Neuron (in vitro differentiated cells): ENCODE measurements around the gene BBS12.

Experiments
- H2AFZ ChIP-seq: one replicate; pipeline ENCODE4 v1.6.1; 2013; ENCODE audit warnings: low read depth, mild to moderate bottlenecking, inconsistent platforms, low read length, moderate library complexity
- H3K27me3 ChIP-seq: one replicate; pipeline ENCODE4 v1.6.1; 2013; ENCODE audit warnings: low read length; ENCODE audit not compliant: insufficient read depth
- H3K36me3 ChIP-seq: one replicate; pipeline ENCODE4 v1.6.1; 2013; ENCODE audit warnings: low read length; ENCODE audit not compliant: insufficient read depth
- H3K4me1 ChIP-seq: one replicate; pipeline ENCODE4 v1.6.1; 2013; ENCODE audit warnings: low read length; ENCODE audit not compliant: insufficient read depth
- H3K4me3 ChIP-seq: 2 replicates; pipeline ENCODE4 v1.5.1; 2013; ENCODE audit warnings: mild to moderate bottlenecking, low read length, moderate library complexity
- H3K9me3 ChIP-seq: one replicate; pipeline ENCODE4 v1.6.1; 2013; ENCODE audit warnings: low read length

BBS12 gene

DNA sequence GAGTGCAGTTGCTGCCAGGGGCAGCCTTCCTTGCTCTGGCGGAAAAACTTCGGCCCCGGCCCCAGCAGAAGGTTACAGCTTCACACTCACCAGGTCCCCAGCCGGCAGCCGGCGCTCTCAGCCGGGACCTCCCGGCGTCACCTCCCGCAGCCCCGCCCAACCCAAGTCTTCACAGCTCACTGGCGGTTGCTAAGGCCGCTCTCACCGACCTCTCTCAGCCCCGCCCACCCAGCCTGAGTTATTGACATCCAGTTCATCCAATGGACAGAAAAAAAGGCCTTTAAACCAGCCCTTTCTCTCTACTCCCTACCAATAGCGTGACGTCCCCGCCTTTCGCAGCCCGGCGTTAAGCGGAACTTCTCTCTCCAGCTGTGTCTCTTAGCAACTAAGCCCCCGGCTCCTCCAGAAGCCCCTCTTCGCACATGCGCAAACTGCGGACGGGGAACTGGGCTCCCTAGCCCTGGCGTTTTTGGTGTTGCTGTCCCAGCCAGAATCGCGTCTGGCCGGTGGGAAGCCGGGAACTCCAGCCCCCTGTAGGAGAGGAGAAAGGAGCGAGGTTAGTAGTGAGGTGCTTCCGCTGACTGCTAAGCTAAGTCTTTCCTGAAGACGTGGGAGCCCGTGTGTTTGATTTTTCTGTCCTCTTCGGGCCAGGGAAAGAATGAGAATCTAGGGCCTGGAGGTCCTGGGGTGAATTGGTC is at the start of gene BBS12:
Gene BBS12, plus strand, starts transcription at position 376 of the 698 bp plus-strand sequence. CDS start 9,189 bp downstream, outside the sequence.
- peak within 1 kb of the TSS; percentile 80 for H2AFZ ChIP-seq
- H3K36me3 ChIP-seq, result no peaks in the 10 kb centered on the region
- no peaks in the 10 kb centered on the region for H3K27me3 ChIP-seq
- H3K4me1 ChIP-seq, result peaks cover 9% of the 10 kb centered on the region
- peak within 1 kb of the TSS; percentile 80 for H3K4me3 ChIP-seq
- no peaks in the 10 kb centered on the region for H3K9me3 ChIP-seq

DNA sequence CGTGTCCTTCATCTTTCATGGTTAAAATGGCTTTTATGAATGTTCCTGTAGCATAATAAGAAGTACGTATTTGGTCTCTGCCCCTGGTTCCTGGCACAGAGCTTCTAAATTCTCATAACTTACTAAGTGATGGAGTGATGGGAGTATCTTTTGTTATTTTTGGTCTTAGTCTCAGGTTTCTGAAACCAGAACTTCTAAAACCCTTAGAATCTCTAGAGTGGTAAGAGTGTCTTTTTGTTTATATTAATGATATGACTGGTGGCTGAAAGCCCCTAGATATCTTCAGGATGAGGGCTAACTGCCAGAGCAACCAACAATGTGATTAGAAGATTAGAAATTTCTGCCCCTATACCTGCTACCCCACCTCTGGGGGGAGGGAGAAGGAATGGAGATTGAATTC is 45.8 kb upstream of the BBS12 start:
- H3K4me3 ChIP-seq, result no peak overlapping the region
- H3K36me3 ChIP-seq, result no peaks in the 10 kb centered on the region
- no peak overlapping the region for H2AFZ ChIP-seq
- peaks cover 21% of the 10 kb centered on the region for H3K4me1 ChIP-seq
- no peaks in the 10 kb centered on the region for H3K9me3 ChIP-seq
- H3K27me3 ChIP-seq, result no peaks in the 10 kb centered on the region

DNA sequence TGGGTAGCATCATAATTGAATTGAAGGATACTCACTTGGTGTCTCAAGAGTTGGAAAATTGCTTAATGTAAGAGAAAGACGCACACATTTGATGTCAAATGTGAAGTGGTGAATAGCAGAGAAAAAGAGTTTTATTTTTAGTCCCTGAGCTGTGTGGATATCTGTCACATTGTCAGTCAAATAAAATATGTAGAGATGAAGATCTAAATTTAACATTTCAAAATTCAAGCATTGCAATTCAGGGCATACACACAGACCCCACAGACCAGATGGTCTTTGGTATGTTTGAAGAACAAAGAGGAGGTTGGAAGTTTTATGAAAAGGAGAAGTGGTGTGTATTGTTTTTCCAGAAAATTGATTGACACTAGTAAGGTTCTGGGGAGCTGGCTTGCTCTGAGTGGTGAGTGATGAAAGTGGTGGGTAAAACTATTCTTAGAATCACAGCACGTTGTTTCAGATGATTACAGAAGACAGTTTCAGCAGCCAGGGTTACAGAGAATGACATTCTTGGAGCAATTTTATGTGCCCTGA is 44.9 kb upstream of the BBS12 start:
- H3K9me3 ChIP-seq, result no peaks in the 10 kb centered on the region

DNA sequence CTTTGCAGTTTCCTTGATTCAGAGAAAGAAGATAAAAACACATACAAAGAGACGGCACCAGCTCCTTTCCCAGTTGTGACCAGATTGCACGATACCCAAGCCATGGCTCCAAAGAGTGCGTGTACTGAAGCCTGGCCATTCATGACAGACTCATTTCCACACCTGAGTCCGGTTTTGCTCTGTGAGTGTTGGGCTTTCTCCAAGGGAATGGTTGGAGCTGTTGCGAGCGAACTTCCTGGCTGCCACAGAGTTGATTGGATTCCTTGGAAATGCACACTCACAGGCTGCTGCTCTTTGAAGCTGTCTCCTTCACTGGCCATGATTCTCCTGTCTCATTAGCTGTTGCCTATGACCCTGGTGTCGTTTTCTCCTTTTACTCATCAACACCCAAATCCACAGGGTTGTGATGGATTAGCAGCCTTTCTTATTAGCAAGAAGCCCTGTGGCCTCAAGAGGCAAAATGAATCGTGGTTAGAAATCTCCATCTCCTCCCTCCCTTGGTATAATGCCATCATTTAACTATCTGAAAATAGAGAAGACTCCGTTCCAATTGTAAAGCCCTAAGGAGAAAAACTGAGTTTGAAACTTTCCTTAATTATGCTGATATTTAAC is 43.9 kb upstream of the BBS12 start:
- Histone ChIP-seq H3K4me1 (peaks cover 21% of the 10 kb centered on the region), H3K4me3 (no peak overlapping the region), H3K27me3 (no peaks in the 10 kb centered on the region), H3K9me3 (no peaks in the 10 kb centered on the region), H2AFZ (peak overlapping the region; percentile 6), H3K36me3 (no peaks in the 10 kb centered on the region)

More for the DNA sequence above, 44.9 kb upstream of the BBS12 start:
- Histone ChIP-seq H3K27me3 (no peaks in the 10 kb centered on the region), H3K4me3 (no peak overlapping the region), H3K4me1 (peaks cover 21% of the 10 kb centered on the region), H2AFZ (peak overlapping the region; percentile 6), H3K36me3 (no peaks in the 10 kb centered on the region)

DNA sequence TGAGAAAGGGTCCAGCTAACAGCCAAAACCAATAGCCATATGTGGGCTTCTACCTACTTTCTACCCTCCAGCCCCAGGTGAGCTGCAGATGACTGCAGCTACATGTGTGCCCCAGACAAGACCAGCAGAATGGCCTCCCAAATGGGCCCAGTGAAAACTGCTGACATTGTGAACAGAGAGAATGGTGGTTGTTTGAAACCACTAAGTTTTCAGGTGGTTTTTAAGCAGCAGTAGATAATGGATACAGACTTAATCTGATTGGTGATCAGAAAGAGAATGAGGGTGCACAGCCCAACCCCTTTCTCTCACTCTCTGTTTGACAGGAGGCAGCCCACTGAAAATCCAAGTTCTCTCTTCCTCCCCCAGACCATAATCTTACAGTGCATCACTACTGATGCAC is 42.5 kb upstream of the BBS12 start:
- H3K36me3 ChIP-seq, result no peaks in the 10 kb centered on the region
- H3K4me1 ChIP-seq, result peaks cover 21% of the 10 kb centered on the region
- H3K27me3 ChIP-seq, result no peaks in the 10 kb centered on the region
- H3K4me3 ChIP-seq, result no peak overlapping the region
- no peaks in the 10 kb centered on the region for H3K9me3 ChIP-seq
- no peak overlapping the region for H2AFZ ChIP-seq

DNA sequence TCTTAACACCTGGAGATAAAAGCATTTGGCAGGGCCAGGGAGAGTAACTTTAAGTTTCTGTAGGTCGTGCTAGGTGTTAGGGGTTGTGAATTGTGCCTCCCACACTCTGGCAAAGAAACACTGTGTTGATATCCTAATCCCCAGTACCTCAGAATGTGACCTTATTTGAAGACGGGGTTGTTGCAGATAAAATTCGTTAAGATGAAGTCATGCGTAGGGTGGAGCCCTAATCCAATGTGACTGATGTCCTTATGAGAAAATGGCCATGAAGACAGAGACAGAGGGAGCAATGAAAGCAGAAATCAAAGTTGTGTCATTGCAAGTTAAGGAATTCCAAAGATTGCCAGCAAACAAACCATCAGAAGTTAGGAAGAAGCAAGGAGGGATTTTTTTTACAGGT is 40.5 kb upstream of the BBS12 start:
- Histone ChIP-seq H3K4me1 (peaks cover 19% of the 10 kb centered on the region), H3K27me3 (no peaks in the 10 kb centered on the region), H3K36me3 (no peaks in the 10 kb centered on the region), H2AFZ (no peak overlapping the region), H3K9me3 (no peaks in the 10 kb centered on the region), H3K4me3 (no peak overlapping the region)

DNA sequence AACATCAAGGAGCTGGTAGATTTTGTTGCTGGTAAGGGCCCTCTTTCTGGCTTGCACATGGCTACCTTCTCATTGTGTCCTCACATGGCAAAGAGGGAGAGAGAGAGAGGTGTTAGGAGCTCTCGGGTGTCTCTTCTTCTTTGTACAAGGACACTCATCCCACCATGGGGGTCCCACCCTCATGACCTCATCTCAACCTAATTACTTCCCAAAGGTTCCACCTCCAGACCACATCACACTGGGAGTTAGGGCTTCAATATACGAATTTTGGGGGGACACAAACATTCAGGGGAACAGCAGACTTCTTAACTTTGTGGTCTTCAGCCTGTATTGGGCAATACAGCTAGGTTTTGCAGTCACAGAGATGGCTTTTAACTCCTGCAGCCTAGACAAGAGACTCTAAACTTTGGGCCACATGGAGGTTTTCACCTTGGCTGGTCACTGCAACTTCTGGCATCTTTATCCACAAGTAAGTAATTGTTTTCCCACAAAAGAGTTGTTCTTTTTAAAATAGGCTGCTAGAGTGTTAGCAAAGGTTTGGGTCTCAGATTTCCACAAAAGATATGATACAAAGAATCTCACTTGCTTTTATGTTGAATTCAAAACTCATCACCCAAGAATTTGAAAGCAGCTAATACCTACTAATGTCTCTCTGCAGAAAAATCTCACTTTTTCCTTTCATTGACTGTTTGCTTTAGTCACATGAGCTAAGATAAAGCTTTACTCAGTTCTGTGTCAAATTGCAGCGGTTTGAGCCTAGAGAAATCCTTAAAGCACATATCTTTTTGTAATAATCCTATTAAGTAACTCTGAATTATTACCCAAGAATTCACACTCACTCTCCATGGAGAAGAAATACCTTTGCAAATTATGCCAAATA is 39.6 kb upstream of the BBS12 start:
- H3K4me3 ChIP-seq, result no peak overlapping the region
- H3K9me3 ChIP-seq, result no peaks in the 10 kb centered on the region
- no peaks in the 10 kb centered on the region for H3K27me3 ChIP-seq
- peaks cover 10% of the 10 kb centered on the region for H3K4me1 ChIP-seq
- H2AFZ ChIP-seq, result no peak overlapping the region
- no peaks in the 10 kb centered on the region for H3K36me3 ChIP-seq

DNA sequence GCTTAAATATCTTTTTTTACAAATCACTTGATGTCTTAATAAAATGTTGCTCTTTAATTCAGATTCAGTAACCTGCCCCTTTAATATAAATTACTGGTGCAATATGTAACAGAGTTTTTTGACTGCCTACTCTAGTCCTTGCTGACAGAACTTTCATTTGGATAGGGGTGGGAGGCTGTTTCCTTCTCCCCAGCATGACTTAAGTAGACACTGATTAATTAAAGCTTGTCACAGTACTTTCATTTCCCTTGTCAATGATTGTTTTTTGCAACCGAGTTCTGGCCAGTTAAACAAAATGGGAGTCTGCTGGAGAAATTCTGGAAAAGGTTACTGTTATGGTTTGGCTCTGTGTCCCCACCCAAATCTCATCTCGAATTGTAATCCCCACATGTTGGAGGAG is 37.3 kb upstream of the BBS12 start:
- Histone ChIP-seq H3K27me3 (no peaks in the 10 kb centered on the region), H3K9me3 (no peaks in the 10 kb centered on the region), H2AFZ (no peak overlapping the region)

DNA sequence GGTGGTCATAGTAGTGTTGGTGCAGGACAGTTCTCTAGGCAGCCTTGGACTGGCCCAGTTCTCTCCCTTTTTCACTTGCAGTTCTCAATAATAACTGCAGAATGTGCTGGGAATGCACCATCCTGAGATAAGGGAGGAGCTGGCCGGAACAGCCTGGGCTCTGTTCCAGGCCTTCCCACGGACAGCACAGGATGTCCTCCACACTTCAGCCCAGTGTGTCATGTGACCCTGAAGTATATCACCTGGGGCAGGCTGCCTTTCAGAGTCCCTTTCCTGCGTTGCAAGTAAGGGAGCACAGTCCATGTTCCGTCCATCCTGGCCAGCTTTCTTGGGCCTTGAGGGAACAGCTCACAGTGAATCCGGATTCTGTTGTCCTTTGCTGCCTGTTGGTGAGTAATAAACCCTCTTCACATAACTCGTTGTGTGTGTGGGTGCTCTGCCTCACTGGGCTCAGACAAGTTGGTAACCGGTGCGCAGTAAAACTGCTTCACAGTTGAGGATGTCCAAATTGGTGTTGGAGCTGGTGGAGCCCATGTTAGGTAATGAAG is 32.3 kb upstream of the BBS12 start:
- H3K4me3 ChIP-seq, result no peak overlapping the region
- H3K9me3 ChIP-seq, result no peaks in the 10 kb centered on the region

More for the DNA sequence above, 37.3 kb upstream of the BBS12 start:
- Histone ChIP-seq H3K4me1 (no peaks in the 10 kb centered on the region), H3K36me3 (no peaks in the 10 kb centered on the region), H3K4me3 (no peak overlapping the region)

DNA sequence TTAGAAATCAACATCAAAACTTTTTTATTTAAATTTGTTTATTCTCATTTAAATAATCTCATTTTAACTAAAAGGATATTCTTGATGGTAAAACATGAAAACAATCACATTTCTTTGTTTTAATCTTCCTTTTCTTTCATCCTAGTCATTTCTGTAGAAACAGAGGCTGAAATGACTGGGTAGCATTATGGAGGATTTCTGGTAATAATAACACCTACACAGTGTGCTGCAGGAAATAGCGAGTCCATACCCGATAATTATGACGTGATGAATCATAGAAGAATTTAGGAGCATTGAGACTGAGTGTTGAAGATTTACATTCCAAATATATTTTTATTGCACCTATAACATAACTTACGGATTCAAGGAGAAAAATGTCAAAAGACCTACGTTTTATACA is 31.4 kb upstream of the BBS12 start:
- Histone ChIP-seq H2AFZ (no peak overlapping the region), H3K9me3 (no peaks in the 10 kb centered on the region), H3K4me3 (no peak overlapping the region), H3K27me3 (no peaks in the 10 kb centered on the region), H3K36me3 (no peaks in the 10 kb centered on the region), H3K4me1 (no peaks in the 10 kb centered on the region)

More for the DNA sequence above, 32.3 kb upstream of the BBS12 start:
- Histone ChIP-seq H3K36me3 (no peaks in the 10 kb centered on the region), H2AFZ (no peak overlapping the region), H3K27me3 (no peaks in the 10 kb centered on the region), H3K4me1 (no peaks in the 10 kb centered on the region)

DNA sequence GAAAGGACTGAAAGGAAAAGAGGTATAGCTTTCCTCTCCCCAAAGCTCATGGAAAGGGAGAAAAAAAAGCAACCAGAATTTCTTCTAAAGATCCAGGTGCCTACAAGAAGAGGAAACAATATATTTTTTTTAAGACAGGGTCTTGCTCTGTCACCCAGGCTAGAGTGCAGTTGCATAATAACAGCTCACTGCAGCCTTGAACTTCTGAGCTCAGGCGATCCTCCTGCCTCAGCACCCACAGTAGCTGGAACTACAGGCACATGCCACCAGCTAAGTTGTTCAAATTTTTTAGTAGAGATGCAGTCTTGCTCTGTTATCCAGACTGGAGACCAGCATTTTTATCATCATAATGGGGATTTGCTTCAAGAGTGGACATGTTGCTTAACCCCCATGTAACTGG is 30.5 kb upstream of the BBS12 start:
- no peaks in the 10 kb centered on the region for H3K27me3 ChIP-seq
- H3K9me3 ChIP-seq, result no peaks in the 10 kb centered on the region
- no peaks in the 10 kb centered on the region for H3K36me3 ChIP-seq
- H3K4me3 ChIP-seq, result no peak overlapping the region
- no peaks in the 10 kb centered on the region for H3K4me1 ChIP-seq
- no peak overlapping the region for H2AFZ ChIP-seq

DNA sequence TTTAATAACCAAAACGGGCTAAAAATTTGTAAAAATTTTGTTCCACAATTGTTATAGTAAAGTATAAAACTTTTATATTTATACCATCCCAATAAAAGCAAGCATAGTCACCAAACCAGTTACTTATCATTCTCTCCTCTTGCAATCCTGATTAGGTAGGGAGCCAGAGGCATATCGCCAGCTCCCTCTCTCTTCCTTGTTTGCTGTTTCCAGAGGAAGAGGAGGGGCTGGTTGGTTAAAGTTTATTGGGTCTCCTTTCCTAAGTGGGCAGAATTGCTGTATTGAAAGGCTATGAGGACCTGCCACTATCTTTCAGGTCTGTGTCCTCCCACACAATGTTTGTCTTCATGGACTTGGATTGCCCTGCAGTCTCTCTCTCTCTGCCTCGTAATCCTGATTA is 29.6 kb upstream of the BBS12 start:
- Histone ChIP-seq H2AFZ (no peak overlapping the region), H3K4me3 (no peak overlapping the region), H3K4me1 (no peaks in the 10 kb centered on the region), H3K27me3 (no peaks in the 10 kb centered on the region), H3K9me3 (no peaks in the 10 kb centered on the region), H3K36me3 (no peaks in the 10 kb centered on the region)

DNA sequence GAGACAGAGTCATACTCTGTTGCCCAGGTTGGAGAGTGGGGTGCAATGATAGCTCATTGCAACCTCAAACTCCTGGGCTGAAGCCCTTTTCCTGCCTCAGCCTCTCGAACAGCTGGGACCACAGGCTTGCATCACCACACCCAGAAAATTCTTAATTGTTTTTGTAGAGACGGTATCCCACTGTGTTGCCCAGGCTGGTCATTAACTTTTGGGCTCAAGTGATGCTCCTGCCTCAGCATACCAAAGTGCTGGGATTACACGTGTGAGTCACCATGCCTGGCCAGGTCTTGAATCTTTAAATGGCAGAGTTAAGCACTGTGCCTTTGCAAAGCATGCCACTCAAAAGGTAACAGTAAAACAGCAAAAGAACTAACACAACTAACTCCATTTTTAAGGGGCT is 28.6 kb upstream of the BBS12 start:
- Histone ChIP-seq H2AFZ (no peak overlapping the region), H3K4me3 (no peak overlapping the region), H3K4me1 (no peaks in the 10 kb centered on the region), H3K27me3 (no peaks in the 10 kb centered on the region), H3K9me3 (no peaks in the 10 kb centered on the region), H3K36me3 (no peaks in the 10 kb centered on the region)
